Suprapubic skin (tissue), 4 donors: ENCODE results near the gene NAA38. TPM values are rescaled to one million over a fixed set of nuclear protein-coding genes. Genes with fewer than 3 reads are reported as not detected.

Experiments
- DNase-seq, 2 donors: peaks; one replicate each; pipeline ENCODE4 v3.0.0-alpha.2; 2019; ENCODE audit warnings: low spot score in 2 of 2
- H3K27ac ChIP-seq: fragments of 200-600 bp; sonication (generic); one replicate; pipeline ENCODE4 v1.5.1; 2019
- H3K27me3 ChIP-seq: fragments of 200-600 bp; sonication (generic); one replicate; pipeline ENCODE4 v1.5.1; 2019
- H3K36me3 ChIP-seq: fragments of 200-600 bp; sonication (generic); one replicate; pipeline ENCODE4 v1.5.1; 2019
- H3K4me1 ChIP-seq: fragments of 200-600 bp; sonication (generic); one replicate; pipeline ENCODE4 v1.5.1; 2019
- H3K4me3 ChIP-seq: fragments of 200-600 bp; sonication (generic); one replicate; pipeline ENCODE4 v1.5.1; 2019; ENCODE audit warnings: mild to moderate bottlenecking
- H3K9me3 ChIP-seq: fragments of 200-600 bp; sonication (generic); one replicate; pipeline ENCODE4 v1.5.1; 2019
- EP300 ChIP-seq: sonication (generic); formaldehyde crosslinking; IDR thresholded peaks from one replicate; pipeline ENCODE4 v1.6.1; 2017; ENCODE audit warnings: antibody characterized with exemption
- POLR2A ChIP-seq, 2 donors: fragments of 450-650 bp; IDR thresholded peaks; one replicate each; pipeline ENCODE4 v1.6.1; 2017; ENCODE audit warnings: antibody characterized with exemption in 2 of 2, mild to moderate bottlenecking in 2 of 2, moderate library complexity in 2 of 2
- POLR2AphosphoS5 ChIP-seq, 3 donors: sonication (generic); formaldehyde crosslinking; IDR thresholded peaks; one replicate each; pipeline ENCODE4 v1.6.1; 2017; ENCODE audit warnings: antibody characterized with exemption in 3 of 3
- WGBS: methylation state at CpG from one replicate; pipeline ENCODE4 v1.1.5; 2018; 5-methylcytosine and 5-hydroxymethylcytosine counted together
- total RNA-seq, 4 donors: library from RNA; depleted of rRNA; stranded (reverse); fragments of >200 nt; gene quantifications; one replicate each; pipeline ENCODE4 v1.1.0, GENCODE V29; 2016
- TF ChIP-seq, protein P1 (sequence below), 2 donors: fragments of 200-600 bp in 1 of 2; fragments of 450-650 bp in 1 of 2; sonication (generic) in 1 of 2; IDR thresholded peaks; one replicate each; pipeline ENCODE4 v1.5.1; 2016 to 2019; ENCODE audit warnings: antibody characterized with exemption in 2 of 2, mild to moderate bottlenecking in 1 of 2, moderate library complexity in 1 of 2

The NAA38 gene
- total RNA-seq, 4 donors from 2014 or later = 46.2 to 90.6 (median 47.6) TPM

DNA sequence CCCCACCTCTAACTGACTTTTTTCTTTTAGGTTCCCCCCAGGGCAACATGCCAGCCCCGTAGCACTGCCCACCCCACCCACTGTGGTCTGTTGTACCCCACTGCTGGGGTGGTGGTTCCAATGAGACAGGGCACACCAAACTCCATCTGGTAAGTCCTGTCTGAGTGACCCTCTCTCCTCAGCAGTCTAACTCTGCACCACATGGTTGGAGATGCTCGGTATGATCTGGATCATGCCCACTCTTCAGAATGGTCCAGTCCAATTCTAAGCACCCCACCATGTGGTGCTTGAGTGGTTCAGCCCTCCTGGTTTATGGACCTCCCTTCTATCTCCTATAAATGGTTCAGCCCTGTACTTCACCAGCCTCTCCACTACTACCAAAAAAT, 17.5 kb downstream of the NAA38 start:
- H3K4me3 ChIP-seq = no peak overlapping the region
- DNase-seq = no peak
- H3K4me1 ChIP-seq = peaks cover 76% of the 10 kb centered on the region
- no peaks in the 10 kb centered on the region for H3K36me3 ChIP-seq
- no peaks in the 10 kb centered on the region for H3K9me3 ChIP-seq
- H3K27ac ChIP-seq = peak overlapping the region; percentile 98
- TF ChIP-seq POLR2A (IDR thresholded peaks at IDR 0.05) (no peak), EP300 (no peak), POLR2AphosphoS5 (IDR thresholded peaks at IDR 0.05) (no peak)
- TF ChIP-seq, protein P1, sequence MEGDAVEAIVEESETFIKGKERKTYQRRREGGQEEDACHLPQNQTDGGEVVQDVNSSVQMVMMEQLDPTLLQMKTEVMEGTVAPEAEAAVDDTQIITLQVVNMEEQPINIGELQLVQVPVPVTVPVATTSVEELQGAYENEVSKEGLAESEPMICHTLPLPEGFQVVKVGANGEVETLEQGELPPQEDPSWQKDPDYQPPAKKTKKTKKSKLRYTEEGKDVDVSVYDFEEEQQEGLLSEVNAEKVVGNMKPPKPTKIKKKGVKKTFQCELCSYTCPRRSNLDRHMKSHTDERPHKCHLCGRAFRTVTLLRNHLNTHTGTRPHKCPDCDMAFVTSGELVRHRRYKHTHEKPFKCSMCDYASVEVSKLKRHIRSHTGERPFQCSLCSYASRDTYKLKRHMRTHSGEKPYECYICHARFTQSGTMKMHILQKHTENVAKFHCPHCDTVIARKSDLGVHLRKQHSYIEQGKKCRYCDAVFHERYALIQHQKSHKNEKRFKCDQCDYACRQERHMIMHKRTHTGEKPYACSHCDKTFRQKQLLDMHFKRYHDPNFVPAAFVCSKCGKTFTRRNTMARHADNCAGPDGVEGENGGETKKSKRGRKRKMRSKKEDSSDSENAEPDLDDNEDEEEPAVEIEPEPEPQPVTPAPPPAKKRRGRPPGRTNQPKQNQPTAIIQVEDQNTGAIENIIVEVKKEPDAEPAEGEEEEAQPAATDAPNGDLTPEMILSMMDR (IDR thresholded peaks at IDR 0.05) = no peak
- no peaks in the 10 kb centered on the region for H3K27me3 ChIP-seq
- 42% methylated on average over 2 of the region's 2 CpGs for WGBS

DNA sequence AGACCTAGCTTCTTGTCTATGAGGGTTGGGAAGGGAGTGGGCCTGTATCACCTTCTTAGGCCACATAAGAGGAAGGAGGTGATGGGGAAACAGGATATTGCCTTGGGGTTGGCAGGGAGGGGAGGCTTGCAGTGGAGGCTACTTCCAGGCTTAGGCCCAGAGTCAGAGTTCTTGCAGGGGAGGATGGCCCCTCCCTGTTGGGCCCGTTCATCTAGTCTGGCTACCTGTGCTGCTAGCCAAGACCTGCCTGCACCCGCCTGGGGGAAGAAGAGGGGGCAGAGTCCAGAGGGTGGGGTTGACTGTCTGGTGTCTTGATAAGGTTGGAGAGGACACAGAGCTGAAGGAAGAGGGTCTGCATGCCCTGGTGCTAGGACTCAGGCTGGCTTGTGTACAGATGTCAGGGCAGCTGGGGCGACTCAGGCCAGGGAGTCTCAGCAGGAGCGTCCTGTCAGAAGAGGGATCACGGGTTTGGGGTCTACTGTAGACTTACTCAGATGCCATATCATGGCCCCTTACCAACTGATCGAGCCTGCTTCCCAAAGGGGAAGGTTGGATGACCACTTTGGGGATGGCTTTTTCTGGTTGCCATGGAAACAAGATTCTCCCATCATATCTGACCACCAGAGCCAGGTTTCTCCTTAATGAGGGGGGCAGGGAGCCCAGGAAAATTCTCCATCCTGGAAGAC, 18.0 kb downstream of the NAA38 start:
- Histone ChIP-seq H3K9me3 (no peaks in the 10 kb centered on the region), H3K27me3 (no peaks in the 10 kb centered on the region), H3K4me1 (peaks cover 74% of the 10 kb centered on the region), H3K36me3 (no peaks in the 10 kb centered on the region), H3K27ac (peak overlapping the region; percentile 98), H3K4me3 (peak overlapping the region; percentile 65)
- no peak for DNase-seq
- TF ChIP-seq, protein P1 (IDR thresholded peaks at IDR 0.05) = no peak
- WGBS = 55% methylated on average over 6 of the region's 6 CpGs

DNA sequence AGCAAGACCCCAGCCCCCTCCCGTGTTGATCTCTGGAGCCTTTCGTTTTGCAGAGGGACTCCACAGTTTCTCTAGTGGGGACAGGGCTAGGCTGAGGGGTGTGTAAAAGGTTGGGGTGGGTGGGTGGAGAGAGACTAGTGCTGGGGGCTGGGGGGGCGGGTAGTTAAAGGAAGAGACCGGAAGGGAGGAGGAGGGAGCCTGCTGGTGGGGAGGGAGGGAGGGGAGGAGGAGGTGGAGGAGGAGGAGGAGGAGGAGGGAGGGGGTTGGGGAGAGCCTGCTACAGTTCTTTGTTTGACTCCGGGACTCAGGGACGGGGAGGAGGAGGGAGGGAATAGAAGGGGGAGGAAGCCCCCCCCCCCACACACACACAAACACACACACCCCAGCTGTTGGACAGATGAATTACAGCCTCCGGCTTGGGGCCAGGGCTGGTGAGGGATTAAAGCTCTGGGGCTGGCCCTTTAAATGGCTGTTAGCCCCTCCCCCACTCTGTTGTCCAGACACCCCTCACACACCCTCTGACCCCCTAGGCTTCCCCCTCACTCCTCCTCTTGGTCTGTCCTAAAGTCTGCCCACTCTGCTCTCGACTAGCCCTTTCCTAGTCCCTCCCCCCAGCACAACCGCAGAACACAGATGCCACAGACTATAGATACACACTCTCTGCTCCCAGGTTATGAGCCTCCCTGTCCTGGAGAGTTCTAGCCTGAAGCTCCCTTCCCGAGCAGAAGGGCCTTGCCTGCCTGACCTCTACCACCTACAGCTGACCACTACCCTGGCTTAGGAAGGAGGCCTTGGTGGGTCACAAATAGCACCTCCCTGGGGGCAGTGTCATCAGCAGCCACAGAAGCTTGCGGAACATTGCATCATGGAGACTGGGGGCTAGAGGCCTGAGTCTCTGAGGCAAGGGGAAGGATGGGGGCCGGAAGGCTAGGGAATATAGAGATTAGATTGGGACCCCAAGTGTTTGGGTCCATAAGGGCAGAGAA, 19.0 kb downstream of the NAA38 start:
- whole genome bisulfite sequencing = 19% methylated on average over 8 of the region's 12 CpGs
- no peak for TF ChIP-seq POLR2A (IDR thresholded peaks at IDR 0.05)
- TF ChIP-seq POLR2AphosphoS5 (IDR thresholded peaks at IDR 0.05) = no peak
- TF ChIP-seq, protein P1 (IDR thresholded peaks at IDR 0.05) = no peak
- no peak for TF ChIP-seq EP300
- Histone ChIP-seq H3K36me3 (no peaks in the 10 kb centered on the region), H3K27me3 (no peaks in the 10 kb centered on the region), H3K4me3 (peak overlapping the region; percentile 65), H3K9me3 (no peaks in the 10 kb centered on the region), H3K27ac (peak overlapping the region; percentile 98), H3K4me1 (peaks cover 71% of the 10 kb centered on the region)
- no peak for DNase-seq

DNA sequence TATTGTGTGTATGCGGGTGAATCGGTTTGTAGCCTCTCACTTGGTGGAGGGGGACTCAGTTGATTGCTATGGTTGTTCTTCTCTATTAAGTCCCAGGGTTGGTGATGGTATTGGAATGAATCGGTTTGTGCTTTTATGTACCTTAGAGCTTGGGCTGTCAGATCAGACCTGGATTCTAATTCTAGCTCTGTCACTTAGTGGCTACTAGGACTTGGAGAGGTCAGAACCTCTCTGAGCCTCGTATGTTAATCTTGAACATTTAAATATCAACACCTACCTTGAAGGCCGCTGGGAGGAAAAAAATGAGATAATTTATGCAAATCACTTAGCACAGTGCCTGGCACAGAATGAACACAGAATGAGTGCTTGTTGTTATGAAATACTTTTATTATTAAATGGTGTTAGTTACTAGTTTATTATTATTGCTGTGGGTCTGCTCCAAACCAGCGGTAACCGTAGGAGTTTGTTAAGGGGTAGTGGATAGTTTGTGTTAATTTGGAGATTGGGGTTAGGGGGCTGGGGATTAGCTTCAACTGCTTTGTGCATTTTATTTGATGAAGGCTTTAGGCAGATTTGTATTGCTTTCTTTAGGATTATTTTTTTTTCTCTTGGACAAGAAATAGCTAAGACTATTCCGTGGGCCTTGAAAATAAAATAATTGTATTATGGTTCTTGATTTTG, 19.8 kb downstream of the NAA38 start:
- no peak for DNase-seq
- Histone ChIP-seq H3K36me3 (no peaks in the 10 kb centered on the region), H3K9me3 (no peaks in the 10 kb centered on the region), H3K4me1 (peaks cover 67% of the 10 kb centered on the region), H3K27me3 (no peaks in the 10 kb centered on the region), H3K4me3 (peak overlapping the region; percentile 65), H3K27ac (peak overlapping the region; percentile 98)
- TF ChIP-seq, protein P1 (IDR thresholded peaks at IDR 0.05) = no peak
- no peak for TF ChIP-seq EP300
- no peak for TF ChIP-seq POLR2A (IDR thresholded peaks at IDR 0.05)
- no peak for TF ChIP-seq POLR2AphosphoS5 (IDR thresholded peaks at IDR 0.05)
- WGBS = 5% methylated on average over 8 of the region's 8 CpGs
